GM23248 (cell line): ENCODE results near the gene FAM111A. TPM values are rescaled to one million over a fixed set of nuclear protein-coding genes. Genes with fewer than 3 reads are reported as not detected.

ENCODE experiments used
- DNase-seq: peaks from one replicate; pipeline ENCODE4 v3.0.0-alpha.2; 2015
- H2AFZ ChIP-seq: fragments of 200-600 bp; sonication (generic); 2 replicates; pipeline ENCODE4 v1.6.1; 2016; ENCODE audit warnings: antibody characterized with exemption
- H3F3A ChIP-seq: fragments of 200-600 bp; sonication (generic); 2 replicates; pipeline ENCODE4 v1.6.1; 2016; ENCODE audit warnings: mild to moderate bottlenecking, antibody characterized with exemption, mixed run types; ENCODE audit not compliant: insufficient read depth
- H3K27ac ChIP-seq: fragments of 200-600 bp; sonication (generic); 2 replicates; pipeline ENCODE4 v1.5.1; 2016; ENCODE audit warnings: mild to moderate bottlenecking
- H3K27me3 ChIP-seq: fragments of 200-600 bp; sonication (generic); replicated peaks from 2 replicates; pipeline ENCODE4 v1.6.1; 2016; ENCODE audit warnings: mild to moderate bottlenecking; ENCODE audit not compliant: insufficient read depth
- H3K36me3 ChIP-seq: fragments of 200-600 bp; sonication (generic); 2 replicates; pipeline ENCODE4 v1.6.1; 2016; ENCODE audit warnings: low read depth, mild to moderate bottlenecking
- H3K4me1 ChIP-seq: fragments of 200-600 bp; sonication (generic); 2 replicates; pipeline ENCODE4 v1.6.1; 2016; ENCODE audit warnings: mild to moderate bottlenecking; ENCODE audit not compliant: insufficient read depth
- H3K4me2 ChIP-seq: fragments of 200-600 bp; sonication (generic); one replicate; pipeline ENCODE4 v1.6.1; 2016; ENCODE audit warnings: mild to moderate bottlenecking; ENCODE audit not compliant: unreplicated experiment
- H3K4me3 ChIP-seq: fragments of 200-600 bp; sonication (generic); 2 replicates; pipeline ENCODE4 v1.5.1; 2016; ENCODE audit warnings: mild to moderate bottlenecking
- H3K79me2 ChIP-seq: fragments of 200-600 bp; sonication (generic); 2 replicates; pipeline ENCODE4 v1.6.1; 2016; ENCODE audit warnings: mild to moderate bottlenecking; ENCODE audit not compliant: insufficient read depth
- H3K9ac ChIP-seq: fragments of 200-600 bp; sonication (generic); 2 replicates; pipeline ENCODE4 v1.6.1; 2016; ENCODE audit warnings: mild to moderate bottlenecking
- H3K9me2 ChIP-seq: fragments of 200-600 bp; sonication (generic); 2 replicates; pipeline ENCODE4 v1.6.1; 2016; ENCODE audit warnings: mixed run types, mild to moderate bottlenecking, moderate library complexity; ENCODE audit not compliant: insufficient read depth
- H3K9me3 ChIP-seq: fragments of 200-600 bp; sonication (generic); one replicate; pipeline ENCODE4 v1.6.1; 2017; ENCODE audit warnings: low read depth
- H4K20me1 ChIP-seq: fragments of 200-600 bp; sonication (generic); 2 replicates; pipeline ENCODE4 v1.6.0; 2016; ENCODE audit not compliant: insufficient read depth
- EZH2 ChIP-seq: fragments of 200-600 bp; sonication (generic); IDR thresholded peaks from 2 replicates; pipeline ENCODE4 v1.6.1; 2018; ENCODE audit warnings: antibody characterized with exemption, mild to moderate bottlenecking; ENCODE audit not compliant: insufficient read depth, poor library complexity, severe bottlenecking
- EZH2phosphoT487 ChIP-seq: fragments of 200-600 bp; sonication (generic); IDR thresholded peaks from 2 replicates; pipeline ENCODE4 v1.6.1; 2018; ENCODE audit warnings: antibody characterized with exemption, moderate library complexity, mild to moderate bottlenecking, low read depth; ENCODE audit not compliant: insufficient read depth
- WGBS, 2 experiments: methylation state at CpG; one replicate each; pipeline ENCODE4 v1.1.6; 2015 to 2017; ENCODE audit warnings: low lambda C conversion rate in 2 of 2, low coverage in 1 of 2; ENCODE audit errors: missing lambda C conversion rate in 2 of 2; 5-methylcytosine and 5-hydroxymethylcytosine counted together
- in situ Hi-C: fragments of 300-500 bp; cut with MboI; formaldehyde crosslinking; loops from 2 replicates; pipeline ENCODE4 v1.15.0; 2020
- polyA plus RNA-seq: library from polyadenylated mRNA; unstranded; fragments of >200 nt; fragmentation: Nextera tagmentation; extraction: Ambion mirVana; gene quantifications from 2 replicates; pipeline ENCODE4 v1.2.1, GENCODE V29; 2016
- total RNA-seq: library from RNA; depleted of rRNA; stranded (reverse); fragments of >200 nt; shearing (Covaris generic); gene quantifications from 2 replicates; pipeline ENCODE4 v1.2.3, GENCODE V29; 2014

Gene FAM111A
- total and polyA plus RNA-seq, 2 experiments from 2014 or later = 31.6 to 32.3 TPM

DNA sequence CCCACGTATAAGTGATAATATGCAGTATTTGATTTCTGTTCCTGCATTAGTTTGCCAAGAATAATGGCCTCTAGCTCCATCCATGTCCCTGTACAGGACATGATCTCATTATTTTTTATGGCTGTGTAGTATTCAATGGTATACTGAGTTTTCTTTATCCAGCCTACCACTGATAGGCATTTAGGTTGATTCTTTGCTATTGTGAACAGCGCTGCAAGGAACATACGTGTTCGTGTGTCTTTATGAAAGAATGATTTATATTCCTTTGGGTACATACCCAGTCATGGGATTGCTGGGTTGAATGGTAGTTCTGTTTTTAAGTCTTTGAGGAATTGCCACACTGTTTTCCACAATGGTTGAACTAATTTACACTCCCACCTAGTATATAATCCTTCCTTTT lies 1.5 kb upstream of the FAM111A start:
- in situ Hi-C loops = no loop called here
- Histone ChIP-seq H3K27ac (peak overlapping the region; percentile 90), H4K20me1 (no peaks in the 10 kb centered on the region), H3K9me2 (no peaks in the 10 kb centered on the region), H3K27me3 (no peaks in the 10 kb centered on the region), H3K4me2 (peak overlapping the region; percentile 99), H3K79me2 (peaks cover 40% of the 10 kb centered on the region), H3K9ac (peak overlapping the region; percentile 93), H3K9me3 (no peaks in the 10 kb centered on the region), H3K4me3 (peak overlapping the region; percentile 99), H3F3A (peaks cover 46% of the 10 kb centered on the region), H3K4me1 (peaks cover 20% of the 10 kb centered on the region), H2AFZ (peak overlapping the region; percentile 41), H3K36me3 (no peaks in the 10 kb centered on the region)
- WGBS, 2 experiments = 97 to 98% methylated on average over 4 of the region's 4 CpGs
- TF ChIP-seq EZH2phosphoT487 = no peak
- TF ChIP-seq EZH2 = no peak
- DNase-seq = no peak

DNA sequence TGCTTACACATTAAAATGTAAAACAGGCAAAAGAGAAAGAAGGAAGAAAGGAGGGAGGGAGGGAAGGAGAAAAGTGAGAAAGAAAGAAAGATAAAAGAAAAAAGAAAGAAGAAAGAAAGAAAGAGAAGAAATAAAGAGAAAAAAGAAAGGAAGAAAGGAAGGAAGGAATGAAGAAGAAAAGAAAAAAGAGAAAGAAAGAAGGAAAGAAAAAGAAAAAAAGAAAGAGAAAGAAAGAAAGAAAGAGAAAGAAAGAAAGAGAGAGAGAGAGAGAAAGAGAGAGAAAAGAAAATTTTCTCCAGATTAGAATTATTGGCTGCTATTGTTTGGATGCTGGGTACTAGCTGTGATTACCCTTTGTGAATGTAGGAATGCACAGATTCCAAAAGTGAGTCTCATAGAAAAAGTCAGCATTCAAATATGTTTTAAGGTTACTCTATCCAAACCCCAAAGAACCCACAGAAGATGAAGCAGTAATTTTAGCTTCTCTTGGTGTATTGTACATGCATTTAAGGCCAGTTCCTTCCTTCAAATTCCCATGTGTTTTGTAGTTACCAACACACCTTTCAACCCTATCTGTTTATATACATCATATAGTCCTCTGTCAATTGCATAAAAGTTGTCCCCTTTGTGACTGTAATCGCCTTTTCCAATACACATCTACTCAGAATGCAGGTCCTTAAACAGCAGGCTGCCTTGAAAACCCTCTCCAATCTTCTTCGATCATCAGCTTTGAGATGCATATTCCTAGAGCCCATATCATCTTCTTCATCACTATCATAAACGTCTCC lies 789 bp upstream of the FAM111A start:
- Histone ChIP-seq H3K9me3 (no peaks in the 10 kb centered on the region), H3K4me1 (peaks cover 20% of the 10 kb centered on the region), H3K9ac (peak overlapping the region; percentile 93), H3F3A (peaks cover 46% of the 10 kb centered on the region), H4K20me1 (no peaks in the 10 kb centered on the region), H3K27ac (peak overlapping the region; percentile 90), H3K4me3 (peak overlapping the region; percentile 99), H3K27me3 (no peaks in the 10 kb centered on the region), H3K79me2 (peaks cover 46% of the 10 kb centered on the region), H3K9me2 (no peaks in the 10 kb centered on the region), H2AFZ (peak overlapping the region; percentile 96), H3K4me2 (peak overlapping the region; percentile 99), H3K36me3 (no peaks in the 10 kb centered on the region)
- peak; percentile 83 for DNase-seq
- 0% methylated on average over 3 of the region's 3 CpGs for WGBS, 2 experiments
- TF ChIP-seq EZH2 = no peak
- TF ChIP-seq EZH2phosphoT487 = no peak
- in situ Hi-C loops = no loop called here

DNA sequence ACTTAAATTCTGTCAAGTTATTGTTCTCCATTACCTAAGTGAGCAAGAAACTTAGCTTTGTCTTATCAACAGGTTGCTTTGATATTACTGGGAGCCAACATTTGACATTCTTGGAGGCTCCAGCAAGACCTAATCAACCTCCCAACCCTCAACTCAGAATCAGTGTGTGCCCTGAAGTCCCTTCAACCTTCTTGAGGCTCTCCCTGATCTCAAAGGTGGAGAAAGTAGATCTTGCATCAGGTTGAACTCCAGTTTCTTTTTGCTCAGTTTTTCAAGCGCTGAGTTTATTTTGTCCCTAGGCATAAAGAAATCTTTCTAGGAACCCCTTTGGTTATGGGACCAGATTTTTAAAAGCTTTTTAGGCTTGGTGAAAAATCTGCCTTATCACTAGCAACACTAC lies 1.4 kb downstream of the FAM111A start:
- H3K36me3 ChIP-seq = peaks cover 8% of the 10 kb centered on the region; the same call in 1 of the 2 replicates
- WGBS, 2 experiments = 16 to 21% methylated on average over 1 of the region's 1 CpG
- H3K79me2 ChIP-seq = peaks cover 50% of the 10 kb centered on the region
- no peaks in the 10 kb centered on the region for H3K9me3 ChIP-seq
- TF ChIP-seq EZH2 (no peak), EZH2phosphoT487 (no peak)
- H3K4me3 ChIP-seq = peak overlapping the region; percentile 99
- peaks cover 46% of the 10 kb centered on the region for H3F3A ChIP-seq
- peak overlapping the region; percentile 96 for H2AFZ ChIP-seq
- peak overlapping the region; percentile 93 for H3K9ac ChIP-seq
- H3K4me1 ChIP-seq = peaks cover 20% of the 10 kb centered on the region
- H3K4me2 ChIP-seq = peak overlapping the region; percentile 99
- in situ Hi-C loops = no loop called here
- H3K27ac ChIP-seq = peak overlapping the region; percentile 90
- no peaks in the 10 kb centered on the region for H3K9me2 ChIP-seq
- no peaks in the 10 kb centered on the region for H4K20me1 ChIP-seq
- no peaks in the 10 kb centered on the region for H3K27me3 ChIP-seq
- no peak for DNase-seq

DNA sequence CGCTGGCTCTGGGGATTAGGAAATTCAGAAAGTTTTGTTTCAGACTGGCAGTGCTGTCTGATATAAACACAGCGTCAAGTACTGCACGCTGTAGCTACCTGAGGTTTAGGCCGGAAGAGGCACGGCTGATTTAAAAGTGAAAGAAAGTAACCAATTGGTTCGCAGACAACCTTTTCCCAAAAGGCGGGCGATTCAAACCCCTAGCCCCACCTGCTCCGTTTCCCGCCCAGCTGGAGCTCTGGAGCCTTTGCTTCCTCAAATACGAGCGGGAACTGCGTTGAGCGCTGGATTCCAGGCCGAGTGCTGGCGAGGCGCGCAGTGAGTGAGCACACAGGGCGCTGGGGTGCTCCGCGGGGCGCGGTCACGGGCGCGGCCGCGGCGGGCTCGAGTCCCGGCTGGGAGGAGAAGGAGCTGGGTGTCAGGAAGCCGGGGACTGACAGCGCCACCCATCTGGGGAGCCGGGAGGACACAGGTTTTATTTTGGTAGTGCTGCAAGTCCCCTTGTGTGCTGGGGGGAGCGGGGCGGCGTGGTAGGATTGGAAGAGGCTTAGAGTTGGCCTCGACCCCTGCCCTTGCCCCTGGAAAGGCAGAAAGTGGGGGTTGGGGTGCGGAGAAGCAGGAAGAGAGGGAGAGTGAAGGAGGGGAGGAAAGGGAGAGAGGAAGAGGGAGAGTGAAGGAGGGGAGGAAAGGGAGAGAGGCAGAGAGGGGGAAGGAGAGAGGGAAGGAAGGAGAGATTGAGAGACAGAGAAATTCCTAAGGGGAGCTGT lies 2.1 kb downstream of the FAM111A start:
- peak overlapping the region; percentile 99 for H3K4me2 ChIP-seq
- 1% methylated on average over 29 to 39 of the region's 39 CpGs for WGBS, 2 experiments
- in situ Hi-C loops = no loop called here
- H3K27me3 ChIP-seq = no peaks in the 10 kb centered on the region
- peak overlapping the region; percentile 99 for H3K4me3 ChIP-seq
- H3K36me3 ChIP-seq = peaks cover 8% of the 10 kb centered on the region; the same call in 1 of the 2 replicates
- peak overlapping the region; percentile 90 for H3K27ac ChIP-seq
- DNase-seq = peak; percentile 91
- peaks cover 46% of the 10 kb centered on the region for H3F3A ChIP-seq
- peak overlapping the region; percentile 96 for H2AFZ ChIP-seq
- no peaks in the 10 kb centered on the region for H4K20me1 ChIP-seq
- TF ChIP-seq EZH2phosphoT487 = no peak
- no peak for TF ChIP-seq EZH2
- H3K9me2 ChIP-seq = no peaks in the 10 kb centered on the region
- peaks cover 20% of the 10 kb centered on the region for H3K4me1 ChIP-seq
- peak overlapping the region; percentile 93 for H3K9ac ChIP-seq
- H3K9me3 ChIP-seq = no peaks in the 10 kb centered on the region
- H3K79me2 ChIP-seq = peaks cover 45% of the 10 kb centered on the region
